ENCODE measurements around the gene PPRC1. TPM values are rescaled to one million over a fixed set of nuclear protein-coding genes. Genes with fewer than 3 reads are reported as not detected.
"Not testable (repeated sequence)": the region's sequence is repeated elsewhere in the genome, so short reads cannot be mapped to it uniquely, and the experiment has no call there.

PPRC1 gene
- total RNA-seq, 1 experiment from 2014 or later, result 15.8 TPM

DNA sequence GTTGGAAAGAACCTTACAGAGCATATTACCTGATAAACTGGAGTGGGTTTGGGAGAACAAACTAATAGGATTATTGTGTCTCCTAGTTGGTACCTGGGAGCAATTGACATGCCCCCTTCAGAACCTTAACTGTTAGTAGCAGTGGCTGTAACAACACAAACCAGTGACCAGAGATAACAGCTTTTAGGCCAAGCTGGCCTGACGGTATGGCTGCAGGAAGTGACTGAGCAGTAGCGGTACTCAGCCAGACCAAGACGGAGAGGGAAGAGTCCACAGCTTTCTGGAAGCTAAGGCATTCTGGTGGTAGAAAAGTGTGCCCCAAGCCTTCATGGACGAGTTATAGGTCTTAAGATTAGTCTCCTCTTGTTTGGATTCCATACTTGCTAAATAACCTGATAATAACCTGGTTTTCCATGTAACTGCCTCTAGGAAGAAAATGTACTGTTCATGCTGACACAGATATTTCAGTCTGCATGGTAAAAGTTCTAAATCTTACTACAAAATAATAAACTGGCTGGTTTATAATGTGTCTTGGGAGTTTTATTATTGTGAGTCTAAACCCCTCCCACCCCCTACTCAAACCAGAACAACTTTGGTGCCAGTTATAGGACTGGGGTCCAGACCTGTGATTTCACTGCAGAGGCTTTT is 30.6 kb downstream of the PPRC1 start:
- in situ Hi-C loops (cut with HindIII; ENCODE audit: low pct_unique_long_range_greater_than_20kb, low sequenced_read_pairs), result no loop called here
- DNase-seq (ENCODE audit: low read depth), result no peak

DNA sequence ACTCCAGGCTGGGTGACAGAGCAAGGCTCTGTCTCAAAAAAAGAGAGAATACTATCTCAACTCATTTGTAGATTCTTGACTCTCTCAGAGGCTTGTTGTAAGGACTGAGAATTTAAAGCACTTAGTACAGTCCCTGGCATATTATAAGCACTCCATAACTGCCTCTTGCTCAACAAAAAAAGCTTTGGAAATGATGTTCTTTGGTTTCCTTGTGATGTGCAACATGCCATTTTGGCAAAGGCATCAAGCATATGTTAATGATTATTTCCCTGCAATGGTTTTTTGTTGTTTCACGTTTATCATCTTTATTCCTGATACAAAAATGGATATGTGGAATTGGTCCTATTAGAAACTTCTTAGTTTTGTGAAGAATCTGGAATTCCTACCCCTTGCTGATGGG is 35.0 kb downstream of the PPRC1 start:
- in situ Hi-C loops (cut with HindIII; ENCODE audit: low pct_unique_long_range_greater_than_20kb, low sequenced_read_pairs), result no loop called here

DNA sequence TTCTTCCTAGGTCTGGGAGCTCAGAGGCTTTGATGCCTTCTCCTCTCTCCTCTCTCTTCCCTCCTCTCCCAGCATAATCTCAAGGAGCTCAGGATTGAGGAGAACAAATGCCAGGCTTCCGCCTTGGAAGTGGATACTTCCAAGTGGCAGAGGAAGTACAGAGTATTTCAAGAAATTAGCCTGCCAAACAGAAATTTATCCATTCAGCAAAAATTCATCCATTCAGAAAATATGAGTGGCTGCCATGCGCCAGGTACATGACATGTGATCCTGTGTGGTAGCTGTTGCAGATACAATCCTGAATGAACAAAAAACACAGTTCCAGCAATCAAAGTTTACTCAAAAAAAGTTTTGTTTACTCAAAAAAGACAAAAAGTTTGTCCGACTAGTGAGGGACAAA is 37.8 kb downstream of the PPRC1 start:
- DNase-seq (ENCODE audit: low read depth), result no peak

More for the DNA sequence above, 35.0 kb downstream of the PPRC1 start:
- DNase-seq (ENCODE audit: low read depth), result no peak

DNA sequence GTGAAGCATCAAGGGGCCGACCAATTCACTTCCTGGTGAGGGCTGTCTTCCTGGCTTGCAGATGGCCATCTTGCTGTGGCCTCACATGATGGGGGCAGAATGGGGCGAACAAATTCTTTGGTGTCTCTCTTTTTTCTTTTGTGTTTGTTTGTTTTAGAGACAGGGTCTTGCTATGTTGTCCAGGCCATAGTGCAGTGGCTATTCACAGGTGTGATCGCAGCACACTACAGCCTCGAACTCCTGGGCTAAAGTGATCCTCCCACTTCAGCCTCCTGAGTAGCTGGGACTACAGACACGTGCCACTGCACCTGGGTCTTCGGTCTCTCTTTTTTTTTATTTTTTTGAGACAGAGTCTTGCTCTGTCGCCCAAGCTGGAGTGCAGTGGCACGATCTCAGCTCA is 39.4 kb downstream of the PPRC1 start:
- in situ Hi-C loops (cut with HindIII; ENCODE audit: low pct_unique_long_range_greater_than_20kb, low sequenced_read_pairs), result loop anchor here (10.0 kb wide), 1 partner anchor 333 kb away; the partner anchor contains the start of genes ACTR1A and SUFU

More for the DNA sequence above, 37.8 kb downstream of the PPRC1 start:
- in situ Hi-C loops (cut with HindIII; ENCODE audit: low pct_unique_long_range_greater_than_20kb, low sequenced_read_pairs), result loop anchor here (10.0 kb wide), 1 partner anchor 334 kb away; the partner anchor contains the start of genes ACTR1A and SUFU

DNA sequence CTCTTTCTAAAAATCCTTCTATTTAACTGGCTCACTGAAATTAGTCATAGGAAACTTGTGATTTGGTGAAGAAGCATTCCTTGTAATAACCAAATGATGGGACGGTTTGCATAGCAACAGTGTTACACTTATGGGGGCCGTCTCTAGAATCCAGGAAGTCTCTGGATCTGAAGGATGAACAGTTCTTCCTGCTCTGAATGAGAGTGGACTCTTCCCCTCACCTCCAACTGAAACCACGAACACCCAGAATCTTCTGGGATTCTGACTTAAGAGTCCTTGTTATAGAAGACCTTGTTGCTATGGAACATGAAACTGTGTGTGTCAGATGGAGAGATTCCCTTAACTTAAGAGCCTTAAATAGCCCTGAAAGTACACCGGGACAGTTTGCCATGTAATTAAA is 42.6 kb downstream of the PPRC1 start:
- in situ Hi-C loops (cut with HindIII; ENCODE audit: low pct_unique_long_range_greater_than_20kb, low sequenced_read_pairs), result loop anchor here (10.0 kb wide), 1 partner anchor 329 kb away; the partner anchor contains the start of genes ACTR1A and SUFU
- no peak for DNase-seq (ENCODE audit: low read depth)

More for the DNA sequence above, 39.4 kb downstream of the PPRC1 start:
- DNase-seq (ENCODE audit: low read depth), result no peak

DNA sequence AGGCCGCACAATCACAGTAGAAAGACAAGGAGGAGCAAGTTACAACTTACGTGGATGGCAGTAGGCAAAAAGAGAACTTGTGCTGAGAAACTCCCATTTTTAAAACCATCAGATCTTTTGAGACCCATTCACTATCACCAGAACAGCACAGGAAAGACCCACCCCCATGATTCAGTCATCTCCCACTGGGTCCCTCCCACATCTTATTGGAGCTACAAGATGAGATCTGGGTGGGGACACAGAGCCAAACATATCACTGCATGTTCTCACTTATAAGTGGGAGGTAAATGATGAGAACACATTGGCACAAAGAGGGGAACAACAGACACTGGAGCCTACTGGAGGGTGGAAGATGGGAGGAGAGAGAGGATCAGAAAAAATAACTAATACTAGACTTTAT is 51.8 kb downstream of the PPRC1 start:
- in situ Hi-C loops (cut with HindIII; ENCODE audit: low pct_unique_long_range_greater_than_20kb, low sequenced_read_pairs), result no loop called here
- DNase-seq (ENCODE audit: low read depth), result no peak

DNA sequence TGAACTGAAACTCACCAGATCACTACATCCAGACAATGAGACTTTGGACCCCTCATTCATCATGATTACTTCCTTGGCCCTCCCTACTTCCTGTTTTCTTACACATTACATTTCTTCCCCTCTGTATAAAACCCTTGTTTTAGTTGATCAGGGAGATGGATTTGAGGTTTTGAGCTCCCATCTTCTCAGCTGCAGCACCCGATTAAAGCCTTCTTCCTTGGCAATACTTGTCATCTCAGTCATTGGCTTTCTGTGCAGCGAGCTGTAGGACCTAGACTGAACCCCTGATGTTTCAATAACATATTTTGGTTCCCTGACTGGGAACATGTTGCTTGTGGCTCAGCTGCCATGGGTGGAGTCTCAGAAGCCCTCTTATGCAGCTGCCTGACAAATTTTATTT is 52.4 kb downstream of the PPRC1 start:
- in situ Hi-C loops (cut with HindIII; ENCODE audit: low pct_unique_long_range_greater_than_20kb, low sequenced_read_pairs), result no loop called here
- DNase-seq (ENCODE audit: low read depth), result no peak

DNA sequence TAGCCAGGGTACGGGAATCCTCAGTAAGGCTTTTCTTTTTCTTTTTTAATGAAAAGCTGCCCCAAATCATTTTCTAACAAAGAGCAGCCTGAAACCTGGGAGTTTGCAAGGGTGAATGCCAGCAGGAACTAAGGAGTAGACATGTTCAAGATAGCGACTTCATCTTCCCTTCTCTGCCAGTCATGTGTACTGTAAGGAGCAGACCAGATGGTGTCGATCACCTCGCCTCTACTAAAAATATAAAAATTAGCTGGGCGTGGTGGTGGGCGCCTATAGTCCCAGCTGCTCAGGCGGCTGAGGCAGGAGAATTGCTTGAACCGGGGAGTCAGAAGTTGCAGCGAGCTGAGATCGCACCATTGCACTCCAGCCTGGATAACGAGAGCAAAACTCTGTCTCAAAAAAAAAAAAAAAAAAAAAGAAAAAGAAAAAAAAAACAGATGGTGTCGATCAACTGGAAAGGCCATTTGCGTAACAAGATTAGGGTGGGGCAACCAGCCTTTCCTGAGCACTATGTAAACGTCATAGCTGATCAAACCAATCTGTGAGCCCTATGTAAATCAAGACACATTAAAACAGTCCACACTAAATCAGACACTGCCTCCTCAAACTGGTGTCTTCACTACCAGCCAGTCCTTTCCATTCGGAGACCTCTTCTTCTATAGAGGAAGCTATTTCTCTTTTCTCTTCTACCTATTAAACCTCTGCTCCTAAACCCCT is 53.1 kb downstream of the PPRC1 start:
- DNase-seq (ENCODE audit: low read depth), result peak; percentile 29
- in situ Hi-C loops (cut with HindIII; ENCODE audit: low pct_unique_long_range_greater_than_20kb, low sequenced_read_pairs), result no loop called here

DNA sequence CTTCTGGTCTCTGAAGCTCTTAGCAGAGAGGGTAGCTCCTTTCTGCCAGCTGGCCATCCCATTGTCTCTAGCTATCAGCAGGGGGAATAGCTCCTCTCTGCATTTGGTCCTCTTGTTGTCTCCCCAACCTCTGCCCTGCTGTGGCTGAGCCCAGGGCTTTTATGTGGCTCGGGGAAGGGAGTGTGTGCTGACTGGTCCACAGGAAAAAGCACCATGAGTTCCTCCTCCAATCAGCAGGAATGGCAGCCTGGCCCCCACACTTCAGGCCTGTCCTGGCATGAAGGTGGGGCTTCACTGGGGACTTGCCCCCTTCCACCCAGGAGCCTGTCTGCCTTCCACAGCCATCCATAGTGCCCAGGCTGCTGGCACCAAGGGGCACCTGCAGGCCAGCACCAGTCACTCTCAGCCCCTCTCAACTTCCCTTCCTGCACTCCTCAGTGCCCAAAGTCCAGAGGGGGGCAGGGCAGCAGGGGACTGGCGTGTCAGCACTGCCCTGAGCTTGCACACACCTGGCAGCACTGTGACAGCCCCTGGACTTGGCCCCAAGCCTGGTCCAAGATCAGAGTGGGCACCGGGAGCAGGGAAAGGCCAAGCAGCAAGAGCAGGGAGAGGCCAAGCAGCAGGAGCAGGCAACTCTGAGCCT is 55.6 kb downstream of the PPRC1 start:
- in situ Hi-C loops (cut with HindIII; ENCODE audit: low pct_unique_long_range_greater_than_20kb, low sequenced_read_pairs), result no loop called here
- DNase-seq (ENCODE audit: low read depth), result no peak

DNA sequence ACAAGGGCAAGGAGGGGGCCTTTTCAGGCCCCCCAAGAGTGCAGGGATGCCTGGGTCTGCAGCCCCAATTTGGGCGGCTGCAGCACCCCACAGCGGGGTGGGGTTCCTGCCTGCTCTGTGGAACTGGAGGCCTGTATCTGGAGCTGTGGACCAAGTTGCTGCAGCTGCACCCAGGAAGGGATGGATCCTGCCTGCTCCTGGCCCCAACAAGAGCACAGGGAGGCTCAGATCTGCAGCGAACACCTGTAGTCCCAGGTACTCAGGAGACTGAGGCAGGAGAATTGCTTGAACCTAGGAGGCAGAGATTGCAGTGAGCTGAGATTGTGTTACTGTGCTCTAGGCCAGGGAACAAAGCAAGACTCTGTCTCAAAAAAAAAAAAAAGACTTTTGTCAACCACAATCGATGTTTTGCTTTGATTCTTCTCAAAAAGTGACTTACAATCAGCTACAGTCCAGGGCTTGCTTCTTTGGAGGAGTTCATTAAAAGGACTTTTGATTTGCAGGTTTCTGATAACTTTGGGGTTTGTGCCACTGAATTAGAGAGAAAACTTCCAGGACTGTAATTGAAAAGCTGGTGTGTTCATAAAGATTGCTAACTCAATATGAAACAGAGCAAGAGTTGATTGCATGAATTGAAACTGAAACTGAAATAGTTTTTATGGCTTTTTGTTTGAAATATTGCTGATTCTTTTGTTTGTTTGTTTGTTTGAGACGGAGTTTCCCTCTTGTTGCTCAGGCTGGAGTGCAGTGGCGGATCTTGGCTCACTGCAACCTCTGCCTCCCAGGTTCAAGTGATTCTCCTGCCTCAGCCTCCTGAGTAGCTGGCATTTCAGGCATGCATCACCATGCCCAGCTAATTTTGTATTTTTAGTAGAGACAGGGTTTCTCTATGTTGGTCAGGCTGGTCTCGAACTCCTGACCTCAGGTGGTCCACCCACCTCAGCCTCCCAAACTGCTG is 56.4 kb downstream of the PPRC1 start:
- in situ Hi-C loops (cut with HindIII; ENCODE audit: low pct_unique_long_range_greater_than_20kb, low sequenced_read_pairs); DNase-seq (ENCODE audit: low read depth): not testable (repeated sequence)

DNA sequence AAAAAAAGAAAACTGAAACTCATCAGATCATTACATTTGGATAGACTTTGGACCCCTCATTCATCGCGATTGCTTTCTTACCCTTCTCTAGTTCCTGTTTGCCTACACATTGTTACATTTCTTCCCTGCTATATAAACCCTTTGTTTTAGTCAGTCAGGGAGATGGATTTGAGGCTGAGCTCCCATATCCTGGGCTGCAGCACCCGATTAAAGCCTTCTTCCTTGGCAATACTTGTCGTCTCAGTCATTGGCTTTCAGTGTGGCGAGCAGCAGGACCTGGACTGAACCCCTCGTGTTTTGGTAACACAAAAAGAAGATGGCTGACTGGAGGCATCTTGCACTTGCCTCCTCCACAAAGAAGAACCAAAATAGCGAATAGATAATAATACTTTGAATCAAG is 59.1 kb downstream of the PPRC1 start:
- DNase-seq (ENCODE audit: low read depth), result no peak
- in situ Hi-C loops (cut with HindIII; ENCODE audit: low pct_unique_long_range_greater_than_20kb, low sequenced_read_pairs), result no loop called here

DNA sequence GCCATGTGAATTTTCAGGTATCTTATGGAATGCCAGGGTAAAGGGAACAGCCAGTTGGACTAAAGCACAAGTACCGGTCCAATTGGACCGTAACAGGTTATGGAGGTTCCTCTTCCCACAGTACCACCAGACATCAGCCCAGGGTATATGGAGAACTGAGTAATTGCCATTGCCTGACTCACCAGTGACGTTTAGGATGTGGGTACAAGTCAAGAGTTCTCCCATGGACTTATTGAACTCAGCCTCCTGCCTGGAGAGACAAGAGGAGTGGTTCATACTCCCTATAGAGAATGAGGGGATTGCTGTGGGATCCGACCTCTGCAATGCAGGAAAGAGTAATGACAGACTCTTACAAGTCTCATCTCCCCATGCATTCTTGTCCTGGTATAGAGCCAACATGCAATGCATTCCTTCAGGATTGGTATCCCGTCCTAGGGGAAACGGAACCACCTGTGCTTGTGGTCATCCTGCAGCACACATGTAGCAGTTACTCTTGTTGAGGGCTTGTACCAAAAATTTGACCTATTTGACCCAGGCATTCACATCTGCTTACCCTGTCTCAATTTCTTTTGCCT is 62.5 kb downstream of the PPRC1 start:
- in situ Hi-C loops (cut with HindIII; ENCODE audit: low pct_unique_long_range_greater_than_20kb, low sequenced_read_pairs), result no loop called here
- DNase-seq (ENCODE audit: low read depth), result no peak

DNA sequence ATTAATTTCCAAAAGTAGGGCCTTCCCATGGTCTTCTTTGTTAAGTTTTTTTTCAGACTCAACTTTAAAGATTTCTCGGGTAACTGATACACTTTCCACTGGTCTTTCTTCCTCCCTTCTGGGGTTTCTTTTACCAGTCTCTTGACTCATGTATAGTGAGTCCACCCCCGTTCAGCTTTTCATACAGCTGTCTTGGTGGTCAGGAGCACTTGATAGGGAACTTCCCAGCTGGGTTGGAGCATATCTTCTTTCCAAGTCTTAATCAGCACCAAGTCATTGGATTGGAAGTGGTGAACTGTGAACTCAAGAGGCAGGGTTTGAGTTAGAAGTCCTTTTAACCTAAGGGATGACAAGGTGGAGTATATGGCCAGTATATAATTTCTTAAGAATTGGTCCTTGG is 64.1 kb downstream of the PPRC1 start:
- no peak for DNase-seq (ENCODE audit: low read depth)
- in situ Hi-C loops (cut with HindIII; ENCODE audit: low pct_unique_long_range_greater_than_20kb, low sequenced_read_pairs), result no loop called here

DNA sequence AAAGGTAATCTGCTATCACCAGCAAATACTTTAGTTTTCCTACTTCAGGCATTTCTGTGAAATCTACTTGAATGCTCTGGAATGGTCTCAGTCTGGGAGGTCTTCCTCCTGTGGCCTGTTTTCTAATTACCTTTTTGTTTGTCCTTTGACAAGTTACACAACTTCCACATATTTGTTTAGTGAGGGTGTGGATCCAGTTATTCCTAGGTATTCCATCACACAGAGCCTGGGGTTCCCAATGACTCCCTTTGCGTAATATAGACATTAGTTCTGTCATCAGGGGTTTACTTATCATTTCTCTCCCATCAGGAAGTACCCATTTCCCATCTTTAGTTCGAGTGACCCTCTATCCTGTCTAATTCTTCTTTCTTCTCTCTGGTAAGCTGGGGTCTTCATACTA is 65.2 kb downstream of the PPRC1 start:
- no peak for DNase-seq (ENCODE audit: low read depth)
- in situ Hi-C loops (cut with HindIII; ENCODE audit: low pct_unique_long_range_greater_than_20kb, low sequenced_read_pairs), result no loop called here
